Loucy (cell line): Measurements from ENCODE around the gene SLC19A3.

Source experiments
- H2AFZ ChIP-seq: fragments of 200-600 bp; sonication (generic); 2 replicates; pipeline ENCODE4 v1.6.0; 2016; ENCODE audit warnings: antibody characterized with exemption, mild to moderate bottlenecking, low read length, moderate library complexity
- H3F3A ChIP-seq: fragments of 200-600 bp; 2 replicates; pipeline ENCODE4 v1.6.0; 2016; ENCODE audit warnings: antibody characterized with exemption, low read depth, mild to moderate bottlenecking
- H3K27me3 ChIP-seq: fragments of 200-600 bp; sonication (generic); 2 replicates; pipeline ENCODE4 v1.6.1; 2014; ENCODE audit warnings: low read length, mild to moderate bottlenecking; ENCODE audit not compliant: insufficient read depth, poor library complexity, severe bottlenecking
- H3K36me3 ChIP-seq: fragments of 200-600 bp; sonication (generic); 2 replicates; pipeline ENCODE4 v1.6.1; 2016; ENCODE audit warnings: low read length; ENCODE audit not compliant: insufficient read depth
- H3K4me1 ChIP-seq: fragments of 200-600 bp; sonication (generic); 2 replicates; pipeline ENCODE4 v1.5.1; 2014; ENCODE audit warnings: low read length, mild to moderate bottlenecking; ENCODE audit not compliant: insufficient read depth, poor library complexity, severe bottlenecking
- H3K4me2 ChIP-seq: fragments of 200-600 bp; sonication (generic); 2 replicates; pipeline ENCODE4 v1.6.0; 2014; ENCODE audit warnings: antibody characterized with exemption, low read length, low read depth, mild to moderate bottlenecking; ENCODE audit not compliant: poor library complexity, severe bottlenecking
- H3K4me3 ChIP-seq: fragments of 200-600 bp; sonication (generic); 2 replicates; pipeline ENCODE4 v1.5.1; 2014; ENCODE audit warnings: low read length, mild to moderate bottlenecking, mixed read lengths; ENCODE audit not compliant: poor library complexity, severe bottlenecking
- H3K79me2 ChIP-seq: fragments of 200-600 bp; sonication (generic); 2 replicates; pipeline ENCODE4 v1.6.1; 2014; ENCODE audit warnings: low read length; ENCODE audit not compliant: insufficient read depth
- H3K9ac ChIP-seq: fragments of 200-600 bp; sonication (generic); 2 replicates; pipeline ENCODE4 v1.6.0; 2014; ENCODE audit warnings: mild to moderate bottlenecking, low read depth, low read length, moderate library complexity; ENCODE audit not compliant: poor library complexity, severe bottlenecking
- H3K9me2 ChIP-seq: fragments of 200-600 bp; sonication (generic); replicated peaks from 2 replicates; pipeline ENCODE4 v1.6.1; 2016; ENCODE audit warnings: low read depth, low read length, mixed read lengths
- H3K9me3 ChIP-seq: fragments of 200-600 bp; sonication (generic); 2 replicates; pipeline ENCODE4 v1.6.1; 2014; ENCODE audit warnings: mild to moderate bottlenecking, antibody characterized with exemption, low read length, low read depth; ENCODE audit not compliant: insufficient read depth
- H4K20me1 ChIP-seq: fragments of 200-600 bp; sonication (generic); 2 replicates; pipeline ENCODE4 v1.6.0; 2014; ENCODE audit warnings: antibody characterized with exemption, low read length, mild to moderate bottlenecking; ENCODE audit not compliant: insufficient read depth, poor library complexity, severe bottlenecking
- CTCF ChIP-seq: fragments of 200-600 bp; sonication (generic); conservative IDR thresholded peaks from 2 replicates; pipeline ENCODE4 v1.5.1; 2014; ENCODE audit warnings: mild to moderate bottlenecking, antibody characterized with exemption, low read length
- EZH2phosphoT487 ChIP-seq: fragments of 200-600 bp; IDR thresholded peaks from 2 replicates; pipeline ENCODE4 v1.6.1; 2018; ENCODE audit warnings: antibody characterized with exemption, mild to moderate bottlenecking, moderate library complexity, borderline replicate concordance

The SLC19A3 gene

GRCh38 chr2:227703280-227703732, 14.5 kb downstream of the SLC19A3 start:
- no peaks in the 10 kb centered on the region for H3K9me3 ChIP-seq
- no peaks in the 10 kb centered on the region for H3K4me1 ChIP-seq
- no peaks in the 10 kb centered on the region for H3F3A ChIP-seq
- no peaks in the 10 kb centered on the region for H3K9me2 ChIP-seq
- H3K27me3 ChIP-seq = no peaks in the 10 kb centered on the region
- no peak overlapping the region for H3K9ac ChIP-seq
- TF ChIP-seq CTCF (no peak), EZH2phosphoT487 (no peak)
- no peaks in the 10 kb centered on the region for H4K20me1 ChIP-seq
- H3K79me2 ChIP-seq = no peaks in the 10 kb centered on the region
- no peak overlapping the region for H2AFZ ChIP-seq
- H3K36me3 ChIP-seq = no peaks in the 10 kb centered on the region
- H3K4me2 ChIP-seq = no peak overlapping the region
- no peak overlapping the region for H3K4me3 ChIP-seq

GRCh38 chr2:227701556-227701955, 16.3 kb downstream of the SLC19A3 start:
- no peak overlapping the region for H2AFZ ChIP-seq
- no peak overlapping the region for H3K9ac ChIP-seq
- H3K4me2 ChIP-seq = no peak overlapping the region
- no peaks in the 10 kb centered on the region for H3K36me3 ChIP-seq
- no peaks in the 10 kb centered on the region for H3K79me2 ChIP-seq
- H3K27me3 ChIP-seq = no peaks in the 10 kb centered on the region
- H3K4me1 ChIP-seq = no peaks in the 10 kb centered on the region
- no peak overlapping the region for H3K4me3 ChIP-seq
- no peaks in the 10 kb centered on the region for H3F3A ChIP-seq
- H3K9me2 ChIP-seq = no peaks in the 10 kb centered on the region
- no peaks in the 10 kb centered on the region for H3K9me3 ChIP-seq
- TF ChIP-seq CTCF (no peak), EZH2phosphoT487 (no peak)
- H4K20me1 ChIP-seq = no peaks in the 10 kb centered on the region

GRCh38 chr2:227696990-227697679, 20.7 kb downstream of the SLC19A3 start:
- Histone ChIP-seq H3K27me3 (no peaks in the 10 kb centered on the region), H3K9me2 (no peaks in the 10 kb centered on the region), H3K4me3 (no peak overlapping the region), H3K4me1 (no peaks in the 10 kb centered on the region), H3K4me2 (no peak overlapping the region), H3K36me3 (no peaks in the 10 kb centered on the region), H2AFZ (no peak overlapping the region), H4K20me1 (no peaks in the 10 kb centered on the region), H3K9me3 (no peaks in the 10 kb centered on the region), H3K79me2 (no peaks in the 10 kb centered on the region), H3F3A (no peaks in the 10 kb centered on the region), H3K9ac (no peak overlapping the region)
- no peak for TF ChIP-seq CTCF
- TF ChIP-seq EZH2phosphoT487 = no peak
